OCI-LY3 (cell line): Measurements from ENCODE around the gene SIVA1.

ENCODE experiments used
- H2AFZ ChIP-seq: fragments of 200-600, 300-600 bp; shearing (Covaris generic); 2 replicates; pipeline ENCODE4 v1.6.0; 2014; ENCODE audit warnings: antibody characterized with exemption, low read depth, low read length
- H3K27ac ChIP-seq: fragments of 200-600, 300-600 bp; sonication (generic); 2 replicates; pipeline ENCODE4 v1.5.1; 2014; ENCODE audit warnings: mild to moderate bottlenecking, low read length, moderate library complexity, mixed read lengths
- H3K27me3 ChIP-seq: fragments of 200-600, 300-600 bp; sonication (generic); 2 replicates; pipeline ENCODE4 v1.6.1; 2014; ENCODE audit warnings: low read depth, low read length, mixed read lengths
- H3K36me3 ChIP-seq: fragments of 200-600, 300-600 bp; sonication (generic); replicated peaks from 2 replicates; pipeline ENCODE3; 2014; ENCODE audit warnings: low read depth, low read length, mixed read lengths
- H3K4me1 ChIP-seq: fragments of 300-600, 200-600 bp; sonication (generic); 2 replicates; pipeline ENCODE4 v1.6.1; 2014; ENCODE audit warnings: low read length, mixed read lengths
- H3K4me2 ChIP-seq: fragments of 200-600, 300-600 bp; sonication (generic); 2 replicates; pipeline ENCODE4 v1.6.1; 2014; ENCODE audit warnings: low read length, mixed read lengths
- H3K4me3 ChIP-seq: fragments of 300-600, 200-600 bp; sonication (generic); 2 replicates; pipeline ENCODE4 v1.5.1; 2014; ENCODE audit warnings: antibody characterized with exemption, mild to moderate bottlenecking, low read length, moderate library complexity
- H3K79me2 ChIP-seq: fragments of 300-600, 200-600 bp; shearing (Covaris generic); 2 replicates; pipeline ENCODE4 v1.6.1; 2014; ENCODE audit warnings: mild to moderate bottlenecking, low read length, mixed read lengths
- H3K9ac ChIP-seq: fragments of 300-600, 200-600 bp; shearing (Covaris generic); 2 replicates; pipeline ENCODE4 v1.6.0; 2014; ENCODE audit warnings: mild to moderate bottlenecking, low read length, moderate library complexity
- H3K9me3 ChIP-seq: fragments of 200-600, 300-600 bp; shearing (Covaris generic); 2 replicates; pipeline ENCODE4 v1.6.1; 2014; ENCODE audit warnings: low read length, mixed read lengths; ENCODE audit not compliant: insufficient read depth
- H4K20me1 ChIP-seq: fragments of 200-600, 300-600 bp; sonication (generic); 2 replicates; pipeline ENCODE4 v1.6.1; 2016; ENCODE audit warnings: low read length, mixed read lengths; ENCODE audit not compliant: insufficient read depth
- CTCF ChIP-seq: fragments of 200-600, 300-600 bp; sonication (generic); IDR thresholded peaks from 2 replicates; pipeline ENCODE4 v1.5.1; 2014; ENCODE audit warnings: antibody characterized with exemption, low read length, low read depth
- EZH2phosphoT487 ChIP-seq: fragments of 200-600 bp; shearing (Covaris generic); IDR thresholded peaks from 2 replicates; pipeline ENCODE4 v1.6.1; 2018; ENCODE audit warnings: antibody characterized with exemption, mixed run types, low read depth

Gene SIVA1

GRCh38 chr14:104804481-104805325 is 51.8 kb downstream of the SIVA1 start:
- H4K20me1 ChIP-seq, result no peaks in the 10 kb centered on the region
- H2AFZ ChIP-seq, result no peak overlapping the region
- no peaks in the 10 kb centered on the region for H3K79me2 ChIP-seq
- H3K36me3 ChIP-seq, result no peaks in the 10 kb centered on the region
- no peak overlapping the region for H3K9ac ChIP-seq
- no peak overlapping the region for H3K27ac ChIP-seq
- H3K4me1 ChIP-seq, result peaks cover 13% of the 10 kb centered on the region
- peaks cover 11% of the 10 kb centered on the region for H3K27me3 ChIP-seq
- no peak overlapping the region for H3K4me3 ChIP-seq
- H3K9me3 ChIP-seq, result no peaks in the 10 kb centered on the region
- TF ChIP-seq CTCF, result no peak
- TF ChIP-seq EZH2phosphoT487, result no peak
- H3K4me2 ChIP-seq, result no peak overlapping the region

GRCh38 chr14:104805326-104805678 is 52.4 kb downstream of the SIVA1 start:
- TF ChIP-seq CTCF (no peak), EZH2phosphoT487 (no peak)
- H4K20me1 ChIP-seq, result no peaks in the 10 kb centered on the region
- H3K79me2 ChIP-seq, result no peaks in the 10 kb centered on the region
- H3K27ac ChIP-seq, result no peak overlapping the region
- H3K4me1 ChIP-seq, result peaks cover 9% of the 10 kb centered on the region
- peaks cover 6% of the 10 kb centered on the region; the same call in 1 of the 2 replicates for H3K27me3 ChIP-seq
- H3K9me3 ChIP-seq, result no peaks in the 10 kb centered on the region
- no peak overlapping the region for H3K9ac ChIP-seq
- H3K4me3 ChIP-seq, result no peak overlapping the region
- no peak overlapping the region for H3K4me2 ChIP-seq
- H3K36me3 ChIP-seq, result no peaks in the 10 kb centered on the region
- no peak overlapping the region for H2AFZ ChIP-seq

- Histone ChIP-seq H3K79me2 (no peaks in the 10 kb centered on the region), H3K4me3 (no peak overlapping the region), H3K27me3 (peaks cover 3% of the 10 kb centered on the region; the same call in 1 of the 2 replicates), H3K9me3 (no peaks in the 10 kb centered on the region), H3K9ac (no peak overlapping the region), H3K36me3 (no peaks in the 10 kb centered on the region), H3K4me1 (peaks cover 9% of the 10 kb centered on the region), H3K4me2 (no peak overlapping the region), H3K27ac (no peak overlapping the region), H2AFZ (no peak overlapping the region), H4K20me1 (no peaks in the 10 kb centered on the region)
- TF ChIP-seq CTCF (no peak), EZH2phosphoT487 (no peak)
Observed at GRCh38 chr14:104805941-104806624, 53.1 kb downstream of the SIVA1 start.

- Histone ChIP-seq H4K20me1 (no peaks in the 10 kb centered on the region), H3K9me3 (no peaks in the 10 kb centered on the region), H3K79me2 (no peaks in the 10 kb centered on the region), H3K36me3 (no peaks in the 10 kb centered on the region), H3K4me3 (no peak overlapping the region), H3K4me2 (no peak overlapping the region), H3K9ac (no peak overlapping the region), H2AFZ (no peak overlapping the region), H3K27ac (no peak overlapping the region), H3K4me1 (peaks cover 2% of the 10 kb centered on the region), H3K27me3 (no peaks in the 10 kb centered on the region)
- TF ChIP-seq EZH2phosphoT487 (no peak), CTCF (no peak)
Observed at GRCh38 chr14:104806625-104807465, 53.9 kb downstream of the SIVA1 start.
